Osteoblast (primary cell): Measurements from ENCODE around the gene SOX6. TPM values are rescaled to one million over a fixed set of nuclear protein-coding genes. Genes with fewer than 3 reads are reported as not detected.

Source experiments
- DNase-seq: peaks from one replicate; pipeline ENCODE4 v3.0.0; 2011; ENCODE audit warnings: low spot score, mixed read lengths; ENCODE audit not compliant: insufficient read length; ENCODE audit errors: missing footprints
- H2AFZ ChIP-seq: 2 replicates; pipeline ENCODE4 v1.6.0; 2011; ENCODE audit warnings: mild to moderate bottlenecking, low read length
- H3K27ac ChIP-seq: 2 replicates; pipeline ENCODE4 v1.5.1; 2011; ENCODE audit warnings: mild to moderate bottlenecking, low read depth, low read length, moderate library complexity
- H3K27me3 ChIP-seq: 2 replicates; pipeline ENCODE4 v1.6.0; 2012; ENCODE audit warnings: mild to moderate bottlenecking, control low read depth, inconsistent platforms, low read length, moderate library complexity; ENCODE audit not compliant: insufficient read depth
- H3K36me3 ChIP-seq: 2 replicates; pipeline ENCODE4 v1.5.1; 2011; ENCODE audit warnings: mild to moderate bottlenecking, low read length, control low read depth, moderate library complexity; ENCODE audit not compliant: insufficient read depth
- H3K4me1 ChIP-seq: 2 replicates; pipeline ENCODE4 v1.5.1; 2011; ENCODE audit warnings: mild to moderate bottlenecking, low read length, control low read depth, moderate library complexity; ENCODE audit not compliant: insufficient read depth
- H3K4me2 ChIP-seq: 2 replicates; pipeline ENCODE4 v1.6.0; 2011; ENCODE audit warnings: mild to moderate bottlenecking, low read length; ENCODE audit not compliant: insufficient read depth
- H3K4me3 ChIP-seq: fragments of 200-600 bp; sonication (generic); 3 replicates; pipeline ENCODE4 v1.5.1; 2012; ENCODE audit warnings: mild to moderate bottlenecking, low read length, inconsistent platforms; ENCODE audit not compliant: insufficient read depth
- H3K79me2 ChIP-seq: 2 replicates; pipeline ENCODE4 v1.6.0; 2012; ENCODE audit warnings: mild to moderate bottlenecking, low read length, control low read depth, inconsistent platforms; ENCODE audit not compliant: insufficient read depth
- H3K9me3 ChIP-seq: 2 replicates; pipeline ENCODE4 v1.5.1; 2011; ENCODE audit warnings: low read depth, low read length, control low read depth
- H4K20me1 ChIP-seq: 2 replicates; pipeline ENCODE4 v1.6.0; 2012; ENCODE audit warnings: mild to moderate bottlenecking, low read length, control low read depth; ENCODE audit not compliant: insufficient read depth
- total RNA-seq: library from RNA; depleted of rRNA; stranded (reverse); fragments of >200 nt; gene quantifications from 2 replicates; pipeline ENCODE4 v1.2.3, GENCODE V29; 2012
- TF ChIP-seq, protein P1 (sequence below): IDR thresholded peaks from 2 replicates; pipeline ENCODE4 v1.5.1; 2011; ENCODE audit warnings: mild to moderate bottlenecking, low read depth, low read length, moderate library complexity; ENCODE audit errors: extremely low read depth

The SOX6 gene
- total RNA-seq, 1 donor = 3.3 TPM

DNA sequence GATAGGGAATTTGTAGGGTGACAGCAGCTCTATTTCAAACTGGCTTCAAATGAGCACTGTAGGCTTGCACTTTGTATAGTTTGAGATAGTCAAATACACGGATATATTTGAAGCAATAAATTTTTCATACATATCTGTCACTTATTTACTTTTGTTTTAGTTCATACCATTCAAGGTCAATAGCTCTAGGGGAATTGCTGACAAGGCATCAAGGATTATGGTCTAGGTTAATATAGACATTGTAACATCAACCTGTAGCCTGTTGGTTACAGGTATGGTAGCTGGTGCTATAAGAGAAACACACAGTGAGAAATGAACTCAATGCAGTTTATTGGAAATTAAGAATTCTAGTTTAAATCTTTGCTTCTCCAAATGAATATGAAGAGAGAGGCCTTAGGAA, 267.6 kb downstream of the SOX6 start:
- no peak for DNase-seq

DNA sequence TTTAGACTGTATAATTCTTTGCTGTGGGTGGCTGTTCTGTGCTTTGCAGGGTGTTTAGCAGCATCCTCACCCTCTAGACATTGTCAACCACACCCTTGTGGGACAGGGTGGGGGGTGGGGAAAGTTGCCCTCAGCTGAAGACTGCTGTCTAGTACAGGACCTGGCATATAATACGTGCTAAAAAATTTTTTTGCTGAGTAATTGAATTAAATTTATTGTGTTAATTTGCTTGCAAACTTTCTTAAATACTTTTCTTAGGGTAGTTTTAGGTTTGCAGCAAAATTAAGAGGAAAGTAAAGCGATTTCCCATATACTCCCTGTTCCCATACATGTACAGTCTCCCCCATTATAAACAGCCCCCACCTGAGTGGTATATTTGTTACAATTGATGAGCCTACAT, 268.5 kb downstream of the SOX6 start:
- no peak overlapping the region for H2AFZ ChIP-seq
- H4K20me1 ChIP-seq = no peaks in the 10 kb centered on the region
- H3K4me3 ChIP-seq = no peak overlapping the region
- H3K27ac ChIP-seq = no peak overlapping the region
- H3K4me2 ChIP-seq = no peak overlapping the region
- no peaks in the 10 kb centered on the region for H3K27me3 ChIP-seq
- no peaks in the 10 kb centered on the region for H3K9me3 ChIP-seq
- DNase-seq = no peak
- TF ChIP-seq, protein P1, sequence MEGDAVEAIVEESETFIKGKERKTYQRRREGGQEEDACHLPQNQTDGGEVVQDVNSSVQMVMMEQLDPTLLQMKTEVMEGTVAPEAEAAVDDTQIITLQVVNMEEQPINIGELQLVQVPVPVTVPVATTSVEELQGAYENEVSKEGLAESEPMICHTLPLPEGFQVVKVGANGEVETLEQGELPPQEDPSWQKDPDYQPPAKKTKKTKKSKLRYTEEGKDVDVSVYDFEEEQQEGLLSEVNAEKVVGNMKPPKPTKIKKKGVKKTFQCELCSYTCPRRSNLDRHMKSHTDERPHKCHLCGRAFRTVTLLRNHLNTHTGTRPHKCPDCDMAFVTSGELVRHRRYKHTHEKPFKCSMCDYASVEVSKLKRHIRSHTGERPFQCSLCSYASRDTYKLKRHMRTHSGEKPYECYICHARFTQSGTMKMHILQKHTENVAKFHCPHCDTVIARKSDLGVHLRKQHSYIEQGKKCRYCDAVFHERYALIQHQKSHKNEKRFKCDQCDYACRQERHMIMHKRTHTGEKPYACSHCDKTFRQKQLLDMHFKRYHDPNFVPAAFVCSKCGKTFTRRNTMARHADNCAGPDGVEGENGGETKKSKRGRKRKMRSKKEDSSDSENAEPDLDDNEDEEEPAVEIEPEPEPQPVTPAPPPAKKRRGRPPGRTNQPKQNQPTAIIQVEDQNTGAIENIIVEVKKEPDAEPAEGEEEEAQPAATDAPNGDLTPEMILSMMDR = no peak
- no peaks in the 10 kb centered on the region for H3K79me2 ChIP-seq
- H3K36me3 ChIP-seq = no peaks in the 10 kb centered on the region
- no peaks in the 10 kb centered on the region for H3K4me1 ChIP-seq

More for the DNA sequence above, 267.6 kb downstream of the SOX6 start:
- Histone ChIP-seq H3K27ac (no peak overlapping the region), H3K36me3 (no peaks in the 10 kb centered on the region), H3K4me1 (no peaks in the 10 kb centered on the region), H3K9me3 (no peaks in the 10 kb centered on the region), H3K79me2 (no peaks in the 10 kb centered on the region), H3K4me2 (no peak overlapping the region), H2AFZ (no peak overlapping the region), H4K20me1 (no peaks in the 10 kb centered on the region), H3K4me3 (no peak overlapping the region), H3K27me3 (no peaks in the 10 kb centered on the region)
- TF ChIP-seq, protein P1 = no peak

DNA sequence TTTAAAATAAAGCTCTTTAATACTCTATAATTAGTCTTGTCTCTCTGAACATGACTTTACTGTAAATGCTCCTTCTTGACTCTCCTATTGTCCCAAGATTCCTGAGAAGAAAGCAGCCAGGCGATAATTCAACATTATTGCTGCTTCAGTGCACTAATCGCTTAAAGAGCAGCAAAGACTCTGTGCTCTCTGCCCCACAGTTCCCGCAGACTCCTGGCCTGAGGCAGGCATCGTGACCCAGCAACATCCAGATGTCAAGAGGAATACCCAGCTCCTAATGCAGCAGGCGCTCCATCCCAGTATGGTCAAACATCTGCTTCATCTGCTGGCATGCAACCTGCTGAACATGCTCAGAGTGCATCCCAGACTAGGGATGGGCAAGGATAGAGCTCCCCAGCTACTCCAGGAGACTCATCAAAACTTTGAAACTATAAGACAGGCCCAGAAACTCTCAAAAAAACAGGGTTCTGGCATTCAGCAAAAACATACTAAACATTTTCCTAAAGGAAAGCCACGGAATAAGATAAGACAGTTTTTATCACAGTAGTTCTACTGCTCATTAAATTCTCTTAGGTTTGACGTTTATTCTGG, 270.0 kb downstream of the SOX6 start:
- no peak for DNase-seq
- no peak overlapping the region for H3K4me3 ChIP-seq
- H3K4me2 ChIP-seq = no peak overlapping the region
- no peaks in the 10 kb centered on the region for H3K9me3 ChIP-seq
- H3K4me1 ChIP-seq = no peaks in the 10 kb centered on the region
- no peak overlapping the region for H3K27ac ChIP-seq
- no peak overlapping the region for H2AFZ ChIP-seq
- H3K79me2 ChIP-seq = no peaks in the 10 kb centered on the region
- no peaks in the 10 kb centered on the region for H3K27me3 ChIP-seq
- TF ChIP-seq, protein P1 = no peak
- no peaks in the 10 kb centered on the region for H3K36me3 ChIP-seq
- H4K20me1 ChIP-seq = no peaks in the 10 kb centered on the region

DNA sequence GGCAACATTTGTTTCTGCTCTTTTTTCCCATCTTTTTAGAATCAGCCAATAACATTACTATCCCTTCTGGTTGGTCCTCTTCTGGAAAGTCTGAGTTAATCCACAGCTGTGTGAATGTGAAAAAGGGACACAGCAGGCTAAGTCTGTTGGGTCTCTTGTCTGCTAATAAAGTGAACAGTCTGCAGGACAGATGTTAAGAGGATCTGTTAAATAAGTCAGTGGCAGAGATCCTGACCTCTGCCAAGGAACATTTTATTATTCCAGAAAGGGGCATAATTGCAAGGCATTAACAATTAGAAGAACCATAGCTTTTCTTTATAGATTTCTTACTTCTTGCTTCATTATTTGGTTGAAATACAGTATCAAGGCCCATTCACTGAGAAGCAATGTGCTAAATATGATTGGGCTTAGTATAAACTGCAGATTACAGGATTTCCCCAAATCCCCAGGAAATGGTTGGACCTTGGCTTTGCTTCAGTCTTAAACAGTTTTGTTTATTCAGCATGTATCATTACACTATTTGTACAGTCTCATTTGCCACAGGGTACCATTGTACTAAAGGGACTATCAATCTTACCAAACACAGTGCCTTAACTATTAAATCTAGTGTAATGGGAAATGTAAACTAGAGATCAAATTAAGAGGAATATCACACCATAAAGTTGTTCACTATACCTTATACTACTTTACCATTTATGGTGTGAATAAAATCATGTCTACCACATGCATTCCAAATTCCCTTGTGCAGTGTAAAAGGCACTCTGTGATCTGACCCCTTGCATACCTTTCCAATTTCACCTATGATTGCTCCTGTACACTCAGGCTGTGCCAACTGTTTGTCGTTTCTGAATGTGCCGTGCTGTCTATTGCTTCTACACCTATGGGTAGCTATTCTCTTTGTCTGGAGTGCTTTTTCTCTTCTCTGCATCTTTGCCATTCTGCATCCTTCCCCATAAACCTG, 274.0 kb downstream of the SOX6 start:
- no peaks in the 10 kb centered on the region for H3K36me3 ChIP-seq
- H3K79me2 ChIP-seq = no peaks in the 10 kb centered on the region
- DNase-seq = no peak
- H3K27ac ChIP-seq = no peak overlapping the region
- no peak overlapping the region for H3K4me2 ChIP-seq
- TF ChIP-seq, protein P1 = no peak
- no peaks in the 10 kb centered on the region for H3K9me3 ChIP-seq
- H3K4me3 ChIP-seq = no peak overlapping the region
- no peaks in the 10 kb centered on the region for H3K4me1 ChIP-seq
- no peaks in the 10 kb centered on the region for H3K27me3 ChIP-seq
- no peak overlapping the region for H2AFZ ChIP-seq
- H4K20me1 ChIP-seq = no peaks in the 10 kb centered on the region
